Panc1 (cell line): Measurements from ENCODE around the gene NCKAP1. TPM values are rescaled to one million over a fixed set of nuclear protein-coding genes. Genes with fewer than 3 reads are reported as not detected.

ENCODE experiments used
- ATAC-seq: fragments of 200-7000 bp; cut with Tn5 transposase; 2 replicates; pipeline ENCODE4 v1.9.1; 2020; ENCODE audit warnings: mild to moderate bottlenecking, moderate library complexity
- Bru-seq: library from RNA; stranded (reverse); fragments of 400-500 nt; gene quantifications from one replicate; lab custom pipeline; 2021; lab: Mats Ljungman, UMichigan
- BruChase-seq, 2 experiments: library from RNA; stranded (reverse); fragments of 400-500 nt; gene quantifications; one replicate each; lab custom pipeline; 2021; lab: Mats Ljungman, UMichigan
- BruUV-seq: library from RNA; stranded (reverse); fragments of 400-500 nt; replicated peaks from 2 replicates; lab custom pipeline; 2021; lab: Mats Ljungman, UMichigan
- CTCF ChIA-PET: fragments of 300-600 bp; sonication (Branson Sonifier 250); formaldehyde crosslinking; loops from one replicate; lab custom pipeline; 2022; ENCODE audit warnings: antibody characterized with exemption; lab: Charles Lee
- POLR2A ChIA-PET: fragments of 300-600 bp; sonication (Branson Sonifier 250); formaldehyde crosslinking; loops from one replicate; lab custom pipeline; 2022; ENCODE audit warnings: antibody characterized with exemption; lab: Charles Lee
- DNase-seq: peaks from one replicate; pipeline ENCODE4 v3.0.0-alpha.2; 2010; ENCODE audit warnings: low read depth, low spot score
- H3K27ac ChIP-seq: 2 replicates; pipeline ENCODE4 v1.5.1; 2011; ENCODE audit warnings: mild to moderate bottlenecking, low read length, inconsistent platforms
- H3K27me3 ChIP-seq: fragments of 200-500 bp; sonication (Bioruptor generic); 2 replicates; pipeline ENCODE4 v1.6.0; 2014; ENCODE audit warnings: low read length, inconsistent platforms; ENCODE audit not compliant: control insufficient read depth, insufficient read depth
- H3K36me3 ChIP-seq: fragments of 200-500 bp; sonication (Bioruptor generic); 2 replicates; pipeline ENCODE4 v1.5.1; 2014; ENCODE audit warnings: inconsistent platforms, mild to moderate bottlenecking, low read length, moderate library complexity; ENCODE audit not compliant: control insufficient read depth, insufficient read depth
- H3K4me1 ChIP-seq: 2 replicates; pipeline ENCODE4 v1.5.1; 2011; ENCODE audit warnings: inconsistent platforms, mild to moderate bottlenecking, low read length, moderate library complexity; ENCODE audit not compliant: control insufficient read depth, insufficient read depth
- H3K4me3 ChIP-seq, 2 experiments: 2 replicates each; pipeline ENCODE4 v1.5.1; 2011 to 2012; ENCODE audit warnings: low read depth in 2 of 2, low read length in 2 of 2, mild to moderate bottlenecking in 2 of 2, inconsistent platforms in 1 of 2, moderate library complexity in 1 of 2
- H3K9me3 ChIP-seq: fragments of 200-500 bp; sonication (Bioruptor generic); 2 replicates; pipeline ENCODE4 v1.5.1; 2014; ENCODE audit warnings: low read depth, mild to moderate bottlenecking, inconsistent platforms, low read length, moderate library complexity; ENCODE audit not compliant: control insufficient read depth, insufficient read depth
- POLR2AphosphoS5 ChIP-seq: IDR thresholded peaks from 2 replicates; pipeline ENCODE4 v1.6.1; 2012; ENCODE audit warnings: mild to moderate bottlenecking, low read depth, low read length, moderate library complexity
- SIN3A ChIP-seq: IDR thresholded peaks from 2 replicates; pipeline ENCODE4 v1.6.1; 2012; ENCODE audit warnings: low read depth, mild to moderate bottlenecking, low read length, moderate library complexity, borderline replicate concordance; ENCODE audit not compliant: insufficient read depth
- TCF7L2 ChIP-seq: IDR thresholded peaks from 2 replicates; pipeline ENCODE4 v1.6.1; 2011; ENCODE audit warnings: mild to moderate bottlenecking, low read depth, low read length, inconsistent platforms
- in situ Hi-C: cut with HindIII; loops from 2 replicates; pipeline ENCODE4 v1.10.0; 2016; ENCODE audit warnings: low sequenced_read_pairs, low pct_unique_long_range_greater_than_20kb
- intact Hi-C: fragments of 100-400 bp; cut with micrococcal nuclease; formaldehyde crosslinking; loops from one replicate; pipeline ENCODE4 v1.10.0; 2022; ENCODE audit not compliant: unreplicated experiment
- long read RNA-seq: library from polyadenylated mRNA; unstranded; transcript quantifications from one replicate; pipeline ENCODE4 v2.0.0, GENCODE V29; 2021; ENCODE audit not compliant: unreplicated experiment
- polyA plus RNA-seq: library from polyadenylated mRNA; unstranded; fragments of >200 nt; gene quantifications from one replicate; pipeline ENCODE4 v1.2.1, GENCODE V29; 2012; ENCODE audit warnings: missing spikeins; ENCODE audit not compliant: insufficient read length
- total RNA-seq: library from RNA; stranded (reverse); gene quantifications from one replicate; pipeline ENCODE4 v1.2.1, GENCODE V29; 2021; ENCODE audit not compliant: unreplicated experiment
- TF ChIP-seq, protein P1 (sequence below): fragments of 450-650 bp; IDR thresholded peaks from 2 replicates; pipeline ENCODE4 v1.5.1; 2017; ENCODE audit warnings: mild to moderate bottlenecking
- TF ChIP-seq, protein P2 (sequence below), 2 experiments: IDR thresholded peaks; 2 replicates each; pipeline ENCODE4 v1.6.1; 2011 to 2012; ENCODE audit warnings: low read depth in 2 of 2, control low read depth in 1 of 2, low read length in 1 of 2, mild to moderate bottlenecking in 1 of 2, moderate library complexity in 1 of 2; ENCODE audit not compliant: insufficient read depth in 1 of 2

NCKAP1 gene
- total RNA-seq: 174 TPM
- 63.3 TPM for polyA plus RNA-seq
- Bru-seq, nascent RNA: percentile 96 among the genes with signal in this experiment
- percentile 91 among the genes with signal in this experiment for BruChase-seq, experiment 1, labeled RNA remaining after a 2-hour chase
- BruChase-seq, experiment 2, labeled RNA remaining after a 6-hour chase: percentile 94 among the genes with signal in this experiment
- long read RNA-seq, full-length matches to known transcripts: 496 of 558 reads
- long read RNA-seq, partial matches to known transcripts: 29 of 558 reads
- long read RNA-seq, other reads (novel, unspliced or antisense): 33 of 558 reads

DNA sequence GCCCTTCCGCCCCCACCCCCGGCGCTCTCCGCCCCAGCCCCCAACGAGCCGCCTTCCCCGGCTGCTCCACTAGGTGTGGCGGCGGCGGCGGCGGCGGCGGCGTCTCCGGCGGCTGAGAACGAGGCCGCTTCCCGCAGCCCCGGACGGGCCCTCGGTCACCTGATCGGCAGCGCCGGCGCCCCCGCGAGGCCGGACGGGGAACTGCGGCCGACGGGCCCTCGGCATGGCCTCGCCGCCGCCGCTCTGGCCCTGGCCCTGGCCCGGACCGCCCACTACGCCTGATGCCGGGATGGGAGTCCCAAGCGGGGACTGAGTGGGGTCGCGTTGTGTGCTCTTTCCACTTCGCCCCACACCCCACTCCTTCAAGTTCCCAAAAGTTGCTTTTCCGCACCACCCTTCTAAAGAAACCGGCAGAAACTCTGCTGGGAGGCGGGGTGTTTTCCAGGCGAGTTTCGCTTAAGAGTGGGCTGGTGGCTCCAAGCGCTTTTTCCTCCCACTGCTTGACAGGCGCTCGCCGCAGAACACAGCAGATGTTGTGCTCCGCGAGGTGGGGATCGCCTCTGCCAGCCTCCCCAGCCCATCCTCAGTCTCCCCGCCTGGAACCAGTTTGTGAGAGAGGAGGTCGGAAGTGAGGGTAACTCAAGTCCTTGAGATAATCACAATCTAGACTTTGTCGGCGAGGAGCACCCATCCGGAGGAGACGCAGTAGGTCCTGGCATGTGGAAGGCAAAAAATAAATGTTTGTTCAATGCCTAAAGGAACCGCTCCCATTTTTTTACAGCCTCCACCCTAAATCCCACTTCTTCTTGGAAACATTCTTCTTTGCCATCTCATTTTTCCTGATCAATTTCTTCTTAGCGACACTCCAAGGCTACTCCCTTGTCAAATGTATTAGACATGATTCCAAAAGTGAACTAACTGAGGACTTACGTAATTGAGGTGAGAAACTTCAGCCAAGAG lies at the start of gene NCKAP1:
NCKAP1 (minus strand) TSS at position 117 of the 960 bp plus-strand sequence. CDS start 358 bp downstream, outside the sequence.
- intact Hi-C loops (no loop called here), in situ Hi-C loops (no loop called here)
- CTCF ChIA-PET: no interaction called here
- Histone ChIP-seq H3K4me1 (peaks cover 22% of the 10 kb centered on the region), H3K36me3 (no peaks in the 10 kb centered on the region; the same call in 1 of the 2 replicates), H3K9me3 (no peaks in the 10 kb centered on the region), H3K27ac (peak within 1 kb of the TSS; percentile 93), H3K4me3 (peak within 1 kb of the TSS; percentile 90 to 94), H3K27me3 (peaks cover 2% of the 10 kb centered on the region)
- BruUV-seq: no TSS peak
- no peak for DNase-seq
- TF ChIP-seq, protein P1, sequence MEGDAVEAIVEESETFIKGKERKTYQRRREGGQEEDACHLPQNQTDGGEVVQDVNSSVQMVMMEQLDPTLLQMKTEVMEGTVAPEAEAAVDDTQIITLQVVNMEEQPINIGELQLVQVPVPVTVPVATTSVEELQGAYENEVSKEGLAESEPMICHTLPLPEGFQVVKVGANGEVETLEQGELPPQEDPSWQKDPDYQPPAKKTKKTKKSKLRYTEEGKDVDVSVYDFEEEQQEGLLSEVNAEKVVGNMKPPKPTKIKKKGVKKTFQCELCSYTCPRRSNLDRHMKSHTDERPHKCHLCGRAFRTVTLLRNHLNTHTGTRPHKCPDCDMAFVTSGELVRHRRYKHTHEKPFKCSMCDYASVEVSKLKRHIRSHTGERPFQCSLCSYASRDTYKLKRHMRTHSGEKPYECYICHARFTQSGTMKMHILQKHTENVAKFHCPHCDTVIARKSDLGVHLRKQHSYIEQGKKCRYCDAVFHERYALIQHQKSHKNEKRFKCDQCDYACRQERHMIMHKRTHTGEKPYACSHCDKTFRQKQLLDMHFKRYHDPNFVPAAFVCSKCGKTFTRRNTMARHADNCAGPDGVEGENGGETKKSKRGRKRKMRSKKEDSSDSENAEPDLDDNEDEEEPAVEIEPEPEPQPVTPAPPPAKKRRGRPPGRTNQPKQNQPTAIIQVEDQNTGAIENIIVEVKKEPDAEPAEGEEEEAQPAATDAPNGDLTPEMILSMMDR: peak; percentile 99
- TF ChIP-seq TCF7L2 (0 out of 2 replicates have a peak, but pooled peaks have one; percentile 3), SIN3A (0 out of 2 replicates have a peak, but pooled peaks have one; percentile 17), POLR2AphosphoS5 (no peak)
- TF ChIP-seq, protein P2, sequence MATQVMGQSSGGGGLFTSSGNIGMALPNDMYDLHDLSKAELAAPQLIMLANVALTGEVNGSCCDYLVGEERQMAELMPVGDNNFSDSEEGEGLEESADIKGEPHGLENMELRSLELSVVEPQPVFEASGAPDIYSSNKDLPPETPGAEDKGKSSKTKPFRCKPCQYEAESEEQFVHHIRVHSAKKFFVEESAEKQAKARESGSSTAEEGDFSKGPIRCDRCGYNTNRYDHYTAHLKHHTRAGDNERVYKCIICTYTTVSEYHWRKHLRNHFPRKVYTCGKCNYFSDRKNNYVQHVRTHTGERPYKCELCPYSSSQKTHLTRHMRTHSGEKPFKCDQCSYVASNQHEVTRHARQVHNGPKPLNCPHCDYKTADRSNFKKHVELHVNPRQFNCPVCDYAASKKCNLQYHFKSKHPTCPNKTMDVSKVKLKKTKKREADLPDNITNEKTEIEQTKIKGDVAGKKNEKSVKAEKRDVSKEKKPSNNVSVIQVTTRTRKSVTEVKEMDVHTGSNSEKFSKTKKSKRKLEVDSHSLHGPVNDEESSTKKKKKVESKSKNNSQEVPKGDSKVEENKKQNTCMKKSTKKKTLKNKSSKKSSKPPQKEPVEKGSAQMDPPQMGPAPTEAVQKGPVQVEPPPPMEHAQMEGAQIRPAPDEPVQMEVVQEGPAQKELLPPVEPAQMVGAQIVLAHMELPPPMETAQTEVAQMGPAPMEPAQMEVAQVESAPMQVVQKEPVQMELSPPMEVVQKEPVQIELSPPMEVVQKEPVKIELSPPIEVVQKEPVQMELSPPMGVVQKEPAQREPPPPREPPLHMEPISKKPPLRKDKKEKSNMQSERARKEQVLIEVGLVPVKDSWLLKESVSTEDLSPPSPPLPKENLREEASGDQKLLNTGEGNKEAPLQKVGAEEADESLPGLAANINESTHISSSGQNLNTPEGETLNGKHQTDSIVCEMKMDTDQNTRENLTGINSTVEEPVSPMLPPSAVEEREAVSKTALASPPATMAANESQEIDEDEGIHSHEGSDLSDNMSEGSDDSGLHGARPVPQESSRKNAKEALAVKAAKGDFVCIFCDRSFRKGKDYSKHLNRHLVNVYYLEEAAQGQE (IDR thresholded peaks at IDR 0.05; ENCODE audit: insufficient read depth in 1 of 2, low read depth in 2 of 2, low read length in 1 of 2): no peak
- peak; percentile 98 for ATAC-seq
- POLR2A ChIA-PET: no interaction called here

DNA sequence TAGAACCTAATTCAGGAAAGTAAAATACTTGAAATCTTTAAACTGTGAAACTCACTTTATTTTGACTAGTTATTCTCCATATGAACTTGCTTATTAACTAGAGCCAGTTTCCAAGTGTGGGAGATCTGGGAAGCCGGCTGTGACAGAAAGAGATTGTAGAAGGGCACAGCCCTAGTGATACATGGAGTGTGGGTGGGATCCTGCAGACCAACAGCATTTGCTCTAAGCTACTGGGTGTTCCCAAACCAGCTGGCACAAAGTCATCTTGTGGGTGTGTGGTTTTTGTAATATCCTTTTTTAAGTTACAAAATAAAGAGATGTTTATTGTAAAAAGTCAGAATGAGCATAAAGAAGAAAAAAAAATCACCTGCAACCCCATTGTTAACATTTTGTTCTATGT lies 43.7 kb upstream of the NCKAP1 start:
- peaks cover 5% of the 10 kb centered on the region; the same call in 1 of the 2 replicates for H3K4me1 ChIP-seq
- no peak for TF ChIP-seq SIN3A
- TF ChIP-seq POLR2AphosphoS5: no peak
- TF ChIP-seq, protein P1: no peak
- TF ChIP-seq, protein P2 (IDR thresholded peaks at IDR 0.05; ENCODE audit: insufficient read depth in 1 of 2, low read depth in 2 of 2, low read length in 1 of 2): no peak
- no peak for TF ChIP-seq TCF7L2
- no peak overlapping the region for H3K27ac ChIP-seq
- H3K4me3 ChIP-seq: no peak overlapping the region
- no peaks in the 10 kb centered on the region for H3K27me3 ChIP-seq
- no peaks in the 10 kb centered on the region for H3K36me3 ChIP-seq
- no peaks in the 10 kb centered on the region for H3K9me3 ChIP-seq
- DNase-seq: no peak
- no TSS peak for BruUV-seq
- ChIA-PET CTCF (no interaction called here), POLR2A (no interaction called here)
- intact Hi-C loops: no loop called here
- no peak for ATAC-seq
- in situ Hi-C loops: no loop called here
